Activated CD8-positive, alpha-beta memory T cell treated with anti-CD3 and anti-CD28 coated beads for 1 hour (primary cell): ENCODE results near the gene PSMD13.

ENCODE experiments used
- DNase-seq, 2 donors: peaks; one replicate each; pipeline ENCODE4 v3.0.0-alpha.2; 2020; ENCODE audit warnings: low read depth in 1 of 2; ENCODE audit errors: extremely low read depth in 1 of 2

The PSMD13 gene

DNA sequence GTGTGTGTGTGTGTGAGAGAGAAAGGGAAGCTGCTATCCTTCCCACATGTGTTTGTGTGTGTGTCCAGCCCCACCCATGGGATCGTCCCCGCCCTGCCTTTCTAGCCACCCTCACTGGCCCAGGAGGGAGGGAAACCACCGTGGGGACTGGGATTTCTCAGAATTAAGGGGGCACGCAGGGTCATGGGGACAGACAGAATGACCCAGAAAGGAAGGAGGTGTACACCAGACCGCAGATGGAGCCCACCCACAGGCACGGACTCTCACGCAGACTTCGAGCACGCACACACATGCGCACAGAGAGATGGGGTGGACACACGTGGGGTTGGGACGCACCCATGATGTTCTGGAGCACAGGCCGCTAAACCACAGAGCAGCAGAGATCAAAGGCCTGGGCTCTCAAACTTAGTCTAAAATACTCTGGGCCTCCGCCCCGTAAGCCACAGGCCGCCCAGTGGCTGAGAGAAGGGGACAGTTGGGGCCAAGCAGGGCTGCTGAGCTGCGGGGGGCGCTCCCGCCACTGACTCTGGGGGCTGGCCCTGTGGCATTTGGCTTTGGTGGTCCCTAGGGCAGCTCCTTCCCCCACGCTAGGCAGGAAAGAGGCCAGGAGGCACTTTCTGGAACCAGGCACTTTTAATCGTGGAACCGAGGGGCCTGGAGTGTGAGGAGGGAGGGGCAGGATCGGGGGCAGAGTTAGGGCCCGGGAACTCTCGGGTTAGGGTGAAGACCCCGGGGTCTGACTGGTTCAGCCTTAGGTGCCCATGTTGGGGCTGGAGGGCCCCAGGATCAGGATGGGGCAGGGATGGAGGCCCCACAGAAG is 61.0 kb downstream of the PSMD13 start:
- no peak for DNase-seq

DNA sequence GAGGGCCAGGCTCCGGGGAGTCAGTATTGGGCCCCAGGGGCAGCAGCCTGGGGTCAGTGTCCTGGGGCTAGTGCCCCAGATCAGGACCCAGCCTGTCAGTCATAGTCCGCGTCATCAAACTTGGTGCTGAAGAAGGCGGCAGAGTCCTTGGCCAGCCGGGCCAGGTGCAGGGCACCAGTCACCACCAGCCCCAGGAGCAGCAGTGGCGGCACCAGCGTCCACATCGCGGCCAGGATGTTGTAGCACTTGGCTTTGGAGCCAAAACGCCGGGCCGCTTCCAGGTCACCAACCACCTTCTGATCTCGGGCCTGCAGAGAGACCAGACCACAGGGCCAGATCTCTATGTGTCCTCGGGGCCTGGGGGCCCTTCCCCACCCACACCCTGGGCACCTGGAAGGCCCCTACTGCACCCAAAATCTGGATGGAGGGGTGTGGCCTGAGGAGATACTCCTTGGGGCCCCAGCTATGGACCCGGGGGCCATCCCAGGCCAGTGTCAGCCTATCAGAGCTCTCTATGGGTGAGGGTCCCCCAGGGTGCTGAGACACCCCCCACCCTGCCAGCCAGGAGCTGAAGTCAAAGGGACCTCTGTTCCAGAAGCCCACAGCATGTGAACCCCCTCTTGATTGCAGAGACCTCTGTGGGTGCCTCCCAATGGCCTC is 61.8 kb downstream of the PSMD13 start:
- DNase-seq: no peak

DNA sequence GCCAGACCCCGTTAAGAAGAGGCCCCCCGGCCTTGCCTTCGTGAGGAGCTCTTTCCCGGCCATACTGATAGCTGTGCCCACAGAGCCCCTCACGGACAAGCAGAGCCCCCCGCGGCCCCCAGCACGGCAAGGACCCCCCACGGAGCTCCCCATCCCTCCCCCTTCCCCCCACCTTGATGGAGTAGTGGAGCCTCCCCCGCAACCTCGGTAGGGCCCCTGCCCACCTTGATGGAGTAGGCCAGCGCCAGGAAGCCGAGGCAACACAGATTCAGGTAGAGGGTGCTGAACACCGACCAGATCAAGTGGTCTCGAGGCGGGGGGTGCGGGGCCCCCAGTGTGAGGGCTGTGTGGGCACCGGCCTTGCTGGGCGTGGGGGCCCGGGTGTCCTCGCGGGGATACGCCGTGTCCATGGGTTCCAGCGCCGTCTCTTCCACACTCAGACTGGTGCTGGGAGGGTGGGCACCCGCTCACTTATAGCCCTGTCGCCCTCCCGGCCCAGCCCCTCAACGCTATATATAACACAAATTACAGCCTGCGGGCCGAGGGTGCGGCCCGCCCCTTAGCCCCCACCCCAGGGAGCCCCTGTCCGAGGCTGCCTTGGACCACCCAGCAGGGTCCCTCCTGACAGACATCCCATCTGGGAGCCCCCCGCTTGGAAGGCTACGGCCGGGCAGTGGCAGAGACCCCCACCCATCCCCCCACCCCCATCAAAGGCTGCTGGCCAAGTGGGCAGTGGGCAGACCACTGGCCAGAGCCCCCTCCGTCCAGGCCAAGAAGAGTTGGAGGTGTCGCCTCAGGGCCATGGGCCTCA is 62.5 kb downstream of the PSMD13 start, which contains the start of gene IFITM5:
Gene IFITM5, minus strand, starts transcription at position 446 of the 811 bp plus-strand sequence. Its CDS starts 36 bp downstream, at position 410.
- DNase-seq: peak in 1 of 2 donors; percentile 45

DNA sequence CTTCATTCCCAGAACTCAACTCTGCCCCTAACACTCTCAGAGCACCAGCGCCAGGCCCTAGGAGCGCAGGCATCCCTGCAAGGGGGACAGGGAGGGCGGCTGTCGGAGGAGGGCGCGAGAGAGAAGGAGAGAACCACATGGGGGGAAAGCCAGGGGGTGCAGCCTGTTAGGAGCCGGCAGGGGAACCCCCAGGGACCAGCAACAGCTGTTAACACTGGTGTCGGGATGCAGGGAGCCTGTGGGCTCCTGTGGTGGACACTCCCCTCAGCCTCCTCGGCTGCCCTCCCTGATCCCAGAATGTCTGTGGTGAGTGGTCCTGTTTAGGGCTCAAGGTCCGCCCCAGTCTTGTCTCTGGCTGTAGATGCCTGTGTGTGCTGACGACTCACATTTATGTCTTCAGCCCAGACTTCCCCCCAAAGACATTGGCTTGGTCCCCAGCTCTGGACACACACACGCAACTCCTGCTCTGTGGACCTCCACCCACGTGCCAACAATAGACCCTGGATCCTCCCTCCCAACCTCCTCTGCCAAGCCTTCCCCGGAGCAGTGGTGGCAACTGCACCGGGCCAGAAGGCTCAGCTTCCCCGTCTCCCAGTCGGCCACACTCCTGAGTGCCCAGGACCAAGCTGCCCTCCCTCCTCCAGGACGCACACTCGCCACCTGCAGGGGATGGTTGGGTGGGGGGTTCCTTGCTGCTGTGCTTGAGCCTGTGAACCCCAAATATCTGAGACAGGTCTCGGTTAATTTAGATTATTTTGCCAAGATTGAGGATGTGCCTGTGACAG is 63.4 kb downstream of the PSMD13 start:
- DNase-seq: peak in 1 of 2 donors; percentile 50
